ENCODE measurements around the gene TC2N. TPM values are rescaled to one million over a fixed set of nuclear protein-coding genes. Genes with fewer than 3 reads are reported as not detected.

TC2N gene
- total RNA-seq, 1 donor from 2014 or later = not detected

DNA sequence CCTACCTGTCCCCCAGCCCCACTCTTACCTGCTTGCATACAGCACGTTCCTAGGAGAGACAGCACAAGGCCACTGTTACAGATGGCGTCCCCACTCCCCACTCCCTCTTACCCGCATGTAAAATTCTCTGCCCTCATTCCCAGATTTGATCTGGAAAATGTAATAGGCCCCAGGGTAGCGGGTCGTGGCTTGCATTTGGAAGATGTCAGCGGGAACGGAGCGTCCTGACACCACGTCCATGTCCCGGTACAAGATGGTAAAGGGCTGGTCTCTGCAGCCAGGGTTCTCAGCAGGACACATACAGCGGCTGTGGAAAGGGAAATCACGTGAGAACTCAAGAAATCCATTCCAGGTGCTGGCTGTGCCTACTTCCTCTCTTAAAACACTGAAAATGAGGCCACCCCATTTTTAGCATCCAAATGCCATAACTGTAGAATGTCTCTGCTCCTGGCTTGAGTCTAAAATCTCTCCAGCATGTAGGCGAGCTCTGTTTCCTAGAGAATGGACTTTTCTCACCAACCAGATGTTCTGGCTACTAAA lies 10.1 kb upstream of the TC2N start:
- no peak for TF ChIP-seq CTCF (conservative IDR thresholded peaks at IDR 0.05)
- Mint-ChIP-seq H3K27ac (ENCODE audit: unreplicated experiment) (no peak overlapping the region), H3K9me3 (no peaks in the 10 kb centered on the region), H3K27me3 (ENCODE audit: low read depth) (no peaks in the 10 kb centered on the region), H3K4me1 (no peaks in the 10 kb centered on the region), H3K4me3 (no peak overlapping the region), H3K36me3 (ENCODE audit: low read depth) (no peaks in the 10 kb centered on the region)
- no peak for DNase-seq (ENCODE audit: low read depth, low spot score)

- no peak overlapping the region for H3K27ac Mint-ChIP-seq (ENCODE audit: unreplicated experiment)
- no peaks in the 10 kb centered on the region for H3K27me3 Mint-ChIP-seq (ENCODE audit: low read depth)
- no peaks in the 10 kb centered on the region for H3K9me3 Mint-ChIP-seq
- no peak for TF ChIP-seq CTCF (conservative IDR thresholded peaks at IDR 0.05)
- DNase-seq (ENCODE audit: low read depth, low spot score) = no peak
- H3K36me3 Mint-ChIP-seq (ENCODE audit: low read depth) = no peaks in the 10 kb centered on the region
- H3K4me3 Mint-ChIP-seq = no peak overlapping the region
- H3K4me1 Mint-ChIP-seq = no peaks in the 10 kb centered on the region
Measured at GRCh38 chr14:91876492-91876891, 9.2 kb upstream of the TC2N start.

GRCh38 chr14:91875525-91876286 lies 8.4 kb upstream of the TC2N start:
- no peaks in the 10 kb centered on the region for H3K27me3 Mint-ChIP-seq (ENCODE audit: low read depth)
- H3K27ac Mint-ChIP-seq (ENCODE audit: unreplicated experiment) = no peak overlapping the region
- H3K36me3 Mint-ChIP-seq (ENCODE audit: low read depth) = no peaks in the 10 kb centered on the region
- no peaks in the 10 kb centered on the region for H3K9me3 Mint-ChIP-seq
- no peak for DNase-seq (ENCODE audit: low read depth, low spot score)
- H3K4me1 Mint-ChIP-seq = no peaks in the 10 kb centered on the region
- TF ChIP-seq CTCF (conservative IDR thresholded peaks at IDR 0.05) = no peak
- H3K4me3 Mint-ChIP-seq = no peak overlapping the region

GRCh38 chr14:91873471-91874415 lies 6.4 kb upstream of the TC2N start:
- Mint-ChIP-seq H3K4me1 (no peaks in the 10 kb centered on the region), H3K27me3 (ENCODE audit: low read depth) (no peaks in the 10 kb centered on the region), H3K9me3 (no peaks in the 10 kb centered on the region), H3K36me3 (ENCODE audit: low read depth) (no peaks in the 10 kb centered on the region), H3K27ac (ENCODE audit: unreplicated experiment) (no peak overlapping the region), H3K4me3 (no peak overlapping the region)
- TF ChIP-seq CTCF (conservative IDR thresholded peaks at IDR 0.05) = no peak
- no peak for DNase-seq (ENCODE audit: low read depth, low spot score)

GRCh38 chr14:91872517-91873470 lies 5.5 kb upstream of the TC2N start:
- H3K9me3 Mint-ChIP-seq = no peaks in the 10 kb centered on the region
- no peak overlapping the region for H3K27ac Mint-ChIP-seq (ENCODE audit: unreplicated experiment)
- no peak overlapping the region for H3K4me3 Mint-ChIP-seq
- H3K27me3 Mint-ChIP-seq (ENCODE audit: low read depth) = no peaks in the 10 kb centered on the region
- no peaks in the 10 kb centered on the region for H3K36me3 Mint-ChIP-seq (ENCODE audit: low read depth)
- DNase-seq (ENCODE audit: low read depth, low spot score) = no peak
- H3K4me1 Mint-ChIP-seq = no peaks in the 10 kb centered on the region
- no peak for TF ChIP-seq CTCF (conservative IDR thresholded peaks at IDR 0.05)
